Transverse colon (tissue), 4 donors: ENCODE measurements around the gene ASPM.

Experiments used
- CTCF ChIP-seq, 5 experiments: fragments of 200-600 bp in 3 of 5; fragments of 450-650 bp in 2 of 5; sonication (generic) in 3 of 5; IDR thresholded peaks; 1 replicate in 2 of 5; 2 replicates in 3 of 5; pipeline ENCODE4 v1.5.1; 2016 to 2017; ENCODE audit warnings: antibody characterized with exemption in 5 of 5, inconsistent platforms in 3 of 5, mild to moderate bottlenecking in 2 of 5, moderate library complexity in 1 of 5
- POLR2A ChIP-seq: fragments of 450-650 bp; IDR thresholded peaks from one replicate; pipeline ENCODE4 v1.6.1; 2016; ENCODE audit warnings: antibody characterized with exemption, mild to moderate bottlenecking, moderate library complexity
- POLR2AphosphoS5 ChIP-seq, 3 donors: sonication (generic); formaldehyde crosslinking; IDR thresholded peaks; one replicate each; pipeline ENCODE4 v1.6.1; 2016; ENCODE audit warnings: antibody characterized with exemption in 3 of 3

- TF ChIP-seq POLR2AphosphoS5 (IDR thresholded peaks at IDR 0.05): no peak
- TF ChIP-seq CTCF (IDR thresholded peaks at IDR 0.05): no peak
- TF ChIP-seq POLR2A: no peak
These were observed 53.1 kb downstream of the ASPM start for GRCh38 chr1:197093226-197093885.
